Endothelial cell of umbilical vein (primary cell): Measurements from ENCODE around the gene AMY2B.
"Not testable (repeated sequence)": the region's sequence is repeated elsewhere in the genome, so short reads cannot be mapped to it uniquely, and the experiment has no call there.

ENCODE experiments used
- CTCF ChIP-seq, 2 donors: IDR thresholded peaks; 1 replicate in 1 of 2; 2 replicates in 1 of 2; pipeline ENCODE4 v1.5.1; 2011; ENCODE audit warnings: low read length in 2 of 2, mild to moderate bottlenecking in 2 of 2, moderate library complexity in 2 of 2, control low read depth in 1 of 2, inconsistent platforms in 1 of 2, low read depth in 1 of 2; ENCODE audit not compliant: insufficient read depth in 1 of 2; ENCODE audit errors: extremely low read depth in 1 of 2
- POLR2A ChIP-seq: IDR thresholded peaks from 2 replicates; pipeline ENCODE4 v1.6.1; 2012; ENCODE audit warnings: low read depth, mild to moderate bottlenecking, control low read depth, low read length

GRCh38 chr1:103616994-103617477 is 45.6 kb downstream of the AMY2B start, which contains the start of gene AMY2A:
- TF ChIP-seq CTCF (IDR thresholded peaks at IDR 0.05; ENCODE audit: extremely low read depth in 1 of 2, insufficient read depth in 1 of 2, low read depth in 1 of 2, low read length in 2 of 2); POLR2A: not testable (repeated sequence)
